H1 (cell line): ENCODE results near the gene TLR2. TPM values are rescaled to one million over a fixed set of nuclear protein-coding genes. Genes with fewer than 3 reads are reported as not detected.

Source experiments
- CTCF ChIA-PET: fragments of 300-600 bp; sonication (Branson Sonifier 250); formaldehyde crosslinking; loops from one replicate; lab custom pipeline; 2021; ENCODE audit not compliant: partially characterized antibody; lab: Charles Lee
- POLR2A ChIA-PET: fragments of 300-600 bp; sonication (Branson Sonifier 250); formaldehyde crosslinking; loops from one replicate; lab custom pipeline; 2021; ENCODE audit warnings: inconsistent platforms; ENCODE audit not compliant: partially characterized antibody; lab: Charles Lee
- DNase-seq, 2 experiments: peaks; one replicate each; pipeline versions ENCODE4 v3.0.0 to v3.0.0-alpha.2; 2010 to 2022; ENCODE audit warnings: low spot score in 2 of 2, low read depth in 1 of 2, mixed read lengths in 1 of 2
- FAIRE-seq: peaks from 2 replicates; lab custom pipeline; 2011; peaks lifted over from hg19 to GRCh38; lab: Jason Lieb, UNC
- H2AFZ ChIP-seq: 2 replicates; pipeline ENCODE4 v1.8.1; 2012; ENCODE audit warnings: low read length, inconsistent platforms
- H2AK5ac ChIP-seq: 2 replicates; pipeline ENCODE4 v1.6.1; 2013; ENCODE audit warnings: low read depth, low read length
- H2BK120ac ChIP-seq: replicated peaks from 2 replicates; pipeline ENCODE3; 2013; ENCODE audit warnings: low read depth, low read length, inconsistent platforms
- H2BK12ac ChIP-seq: 2 replicates; pipeline ENCODE4 v1.6.1; 2013; ENCODE audit warnings: low read depth, low read length
- H2BK15ac ChIP-seq: 2 replicates; pipeline ENCODE4 v1.6.1; 2013; ENCODE audit warnings: low read length
- H2BK20ac ChIP-seq: 2 replicates; pipeline ENCODE4 v1.6.1; 2013; ENCODE audit warnings: low read length
- H2BK5ac ChIP-seq: 2 replicates; pipeline ENCODE4 v1.6.1; 2013; ENCODE audit warnings: low read depth, low read length
- H3K14ac ChIP-seq: 2 replicates; pipeline ENCODE4 v1.6.1; 2013; ENCODE audit warnings: inconsistent platforms; ENCODE audit not compliant: insufficient read length
- H3K18ac ChIP-seq: 2 replicates; pipeline ENCODE4 v1.6.1; 2013; ENCODE audit warnings: low read length; ENCODE audit errors: extremely low read depth
- H3K23ac ChIP-seq: 2 replicates; pipeline ENCODE4 v1.6.1; 2013; ENCODE audit warnings: inconsistent platforms; ENCODE audit not compliant: insufficient read length
- H3K23me2 ChIP-seq: 2 replicates; pipeline ENCODE4 v1.6.1; 2013; ENCODE audit warnings: low read depth, low read length
- H3K27ac ChIP-seq: 2 replicates; pipeline ENCODE4 v1.6.1; 2011; ENCODE audit warnings: low read depth, low read length, inconsistent platforms
- H3K27me3 ChIP-seq, 4 experiments: replicated peaks in 1 of 4; 1 replicate in 1 of 4; 2 replicates in 3 of 4; pipeline versions ENCODE4 v1.6.1 to v1.8.1; 2011 to 2013; ENCODE audit warnings: low read length in 3 of 4, mild to moderate bottlenecking in 3 of 4, inconsistent platforms in 2 of 4, mixed read lengths in 2 of 4, moderate library complexity in 1 of 4; ENCODE audit not compliant: control insufficient read depth in 3 of 4, insufficient read depth in 3 of 4; ENCODE audit errors: extremely low read depth in 1 of 4
- H3K36me3 ChIP-seq, 4 experiments: 2 replicates each; pipeline versions ENCODE4 v1.6.1 to v1.8.1; 2011 to 2013; ENCODE audit warnings: mild to moderate bottlenecking in 4 of 4, low read length in 3 of 4, moderate library complexity in 2 of 4, control low read depth in 1 of 4, inconsistent platforms in 1 of 4; ENCODE audit not compliant: insufficient read depth in 4 of 4, control insufficient read depth in 2 of 4
- H3K4ac ChIP-seq: replicated peaks from 2 replicates; pipeline ENCODE3; 2013; ENCODE audit warnings: low read length, low read depth, mixed read lengths, inconsistent platforms; ENCODE audit not compliant: insufficient read length
- H3K4me1 ChIP-seq, 4 experiments: replicated peaks in 1 of 4; 1 replicate in 1 of 4; 2 replicates in 3 of 4; pipeline versions ENCODE4 v1.6.1 to v1.8.1; 2011 to 2013; ENCODE audit warnings: low read length in 3 of 4, inconsistent platforms in 2 of 4, mixed read lengths in 1 of 4; ENCODE audit not compliant: insufficient read depth in 4 of 4, control insufficient read depth in 3 of 4
- H3K4me2 ChIP-seq, 2 experiments: 2 replicates each; pipeline versions ENCODE4 v1.6.1 to v1.8.1; 2011 to 2013; ENCODE audit warnings: low read depth in 2 of 2, low read length in 2 of 2, control low read depth in 1 of 2, inconsistent platforms in 1 of 2, mild to moderate bottlenecking in 1 of 2; ENCODE audit not compliant: insufficient read depth in 1 of 2
- H3K4me3 ChIP-seq, 4 experiments: fragments of 200-600, 300-600 bp in 1 of 4; sonication (generic), shearing (Covaris generic), sonication (Bioruptor Twin) in 1 of 4; 2 replicates each; pipeline versions ENCODE4 v1.5.1 to v1.8.1; 2011 to 2016; ENCODE audit warnings: low read length in 4 of 4, low read depth in 3 of 4, control low read depth in 2 of 4, inconsistent platforms in 2 of 4, mild to moderate bottlenecking in 2 of 4, mixed read lengths in 1 of 4, moderate library complexity in 1 of 4; ENCODE audit not compliant: insufficient read depth in 2 of 4; ENCODE audit errors: extremely low read depth in 1 of 4
- H3K56ac ChIP-seq: replicated peaks from 2 replicates; pipeline ENCODE3; 2013; ENCODE audit warnings: low read depth, mild to moderate bottlenecking, mixed read lengths, low read length, inconsistent platforms; ENCODE audit not compliant: insufficient read length
- H3K79me1 ChIP-seq: 2 replicates; pipeline ENCODE4 v1.6.1; 2013; ENCODE audit warnings: low read depth, low read length, control low read depth
- H3K79me2 ChIP-seq, 2 experiments: 2 replicates each; pipeline versions ENCODE4 v1.6.1 to v1.8.1; 2012 to 2013; ENCODE audit warnings: low read length in 2 of 2, mild to moderate bottlenecking in 2 of 2, inconsistent platforms in 1 of 2; ENCODE audit not compliant: insufficient read depth in 2 of 2, control insufficient read depth in 1 of 2
- H3K9ac ChIP-seq, 4 experiments: replicated peaks in 1 of 4; 1 replicate in 1 of 4; 2 replicates in 3 of 4; pipeline versions ENCODE4 v1.6.1 to v1.8.1; 2011 to 2013; ENCODE audit warnings: low read depth in 3 of 4, low read length in 3 of 4, control low read depth in 2 of 4, mild to moderate bottlenecking in 2 of 4, moderate library complexity in 2 of 4, inconsistent platforms in 1 of 4; ENCODE audit errors: extremely low read depth in 1 of 4
- H3K9me3 ChIP-seq, 2 experiments: 2 replicates each; pipeline versions ENCODE4 v1.6.1 to v1.8.1; 2012 to 2013; ENCODE audit warnings: mild to moderate bottlenecking in 2 of 2, moderate library complexity in 2 of 2, control low read depth in 1 of 2, inconsistent platforms in 1 of 2, low read depth in 1 of 2, low read length in 1 of 2, mixed read lengths in 1 of 2; ENCODE audit not compliant: insufficient read depth in 2 of 2
- H4K20me1 ChIP-seq, 2 experiments: replicated peaks in 1 of 2; 2 replicates each; pipeline versions ENCODE3 to v1.8.1; 2011 to 2013; ENCODE audit warnings: inconsistent platforms in 2 of 2, low read length in 2 of 2, mild to moderate bottlenecking in 1 of 2; ENCODE audit not compliant: insufficient read depth in 2 of 2, control insufficient read depth in 1 of 2
- H4K5ac ChIP-seq: 2 replicates; pipeline ENCODE4 v1.6.1; 2013; ENCODE audit warnings: low read length, low read depth, mixed read lengths, inconsistent platforms; ENCODE audit not compliant: insufficient read length
- H4K8ac ChIP-seq: 2 replicates; pipeline ENCODE4 v1.8.0; 2013; ENCODE audit warnings: mild to moderate bottlenecking, moderate library complexity, low read length, inconsistent platforms; ENCODE audit not compliant: insufficient read depth; ENCODE audit errors: extremely low read depth
- H4K91ac ChIP-seq: replicated peaks from 2 replicates; pipeline ENCODE3; 2013; ENCODE audit warnings: low read length, mixed read lengths, inconsistent platforms; ENCODE audit not compliant: insufficient read length
- BCL11A ChIP-seq, 2 experiments: IDR thresholded peaks; one replicate each; pipeline ENCODE4 v1.6.1; 2011; ENCODE audit warnings: low read depth in 2 of 2, low read length in 2 of 2, mild to moderate bottlenecking in 2 of 2
- CBX8 ChIP-seq: fragments of 300-800, 300-1000 bp; sonication (generic); IDR thresholded peaks from 2 replicates; pipeline ENCODE4 v1.7.1; 2016; ENCODE audit warnings: low read depth, low read length, borderline replicate concordance
- CEBPB ChIP-seq: IDR thresholded peaks from 2 replicates; pipeline ENCODE4 v1.6.1; 2012; ENCODE audit warnings: low read depth, low read length
- HDAC2 ChIP-seq, 2 experiments: fragments of 300-600 bp in 1 of 2; sonication (generic) in 1 of 2; IDR thresholded peaks; 2 replicates each; pipeline ENCODE4 v1.6.1; 2011 to 2012; ENCODE audit warnings: low read depth in 2 of 2, low read length in 2 of 2, mild to moderate bottlenecking in 2 of 2, moderate library complexity in 2 of 2, borderline replicate concordance in 1 of 2, inconsistent platforms in 1 of 2
- SP2 ChIP-seq: IDR thresholded peaks from 2 replicates; pipeline ENCODE4 v1.6.1; 2012; ENCODE audit warnings: mild to moderate bottlenecking, low read length, inconsistent platforms
- SP4 ChIP-seq: IDR thresholded peaks from 2 replicates; pipeline ENCODE4 v1.6.1; 2012; ENCODE audit warnings: low read length, inconsistent platforms
- WGBS, 2 experiments: shearing (Covaris generic) in 1 of 2; methylation state at CpG; one replicate each; pipeline versions ENCODE4 v1.1.6 to v1.1.7; 2013 to 2015; ENCODE audit warnings: low lambda C conversion rate in 2 of 2, mixed read lengths in 2 of 2, inconsistent platforms in 1 of 2, low coverage in 1 of 2, missing lambda C conversion rate in 1 of 2; ENCODE audit not compliant: insufficient replicate concordance in 2 of 2, insufficient coverage in 1 of 2, insufficient read length in 1 of 2; ENCODE audit errors: extremely low coverage in 1 of 2, missing lambda C conversion rate in 1 of 2; 5-methylcytosine and 5-hydroxymethylcytosine counted together
- polyA plus RNA-seq, 7 experiments: library from polyadenylated mRNA; depleted of rRNA in 3 of 7; stranded (reverse) in 5 of 7; unstranded in 2 of 7; fragments of >200 nt in 5 of 7; fragments of 200-250 nt in 2 of 7; gene quantifications; 1 replicate in 5 of 7; 2 replicates in 1 of 7; 4 replicates in 1 of 7; pipeline versions ENCODE4 v1.2.1 to v1.2.3, GENCODE V29; 2011 to 2013; ENCODE audit warnings: missing spikeins in 2 of 7, mixed read lengths in 2 of 7
- total RNA-seq: library from RNA; stranded (reverse); fragmentation: NEBNext Ultra II Directional; extraction: Animal tissue kit (Norgen Biotek cat#: 25700); gene quantifications from 2 replicates; pipeline ENCODE4 v1.2.1, GENCODE V29; 2021

The TLR2 gene
- total and polyA plus RNA-seq, 2 of the 8 experiments (the other 6 are each of a cell fraction or from before 2014, with no cell fraction given): 1.3 TPM

DNA sequence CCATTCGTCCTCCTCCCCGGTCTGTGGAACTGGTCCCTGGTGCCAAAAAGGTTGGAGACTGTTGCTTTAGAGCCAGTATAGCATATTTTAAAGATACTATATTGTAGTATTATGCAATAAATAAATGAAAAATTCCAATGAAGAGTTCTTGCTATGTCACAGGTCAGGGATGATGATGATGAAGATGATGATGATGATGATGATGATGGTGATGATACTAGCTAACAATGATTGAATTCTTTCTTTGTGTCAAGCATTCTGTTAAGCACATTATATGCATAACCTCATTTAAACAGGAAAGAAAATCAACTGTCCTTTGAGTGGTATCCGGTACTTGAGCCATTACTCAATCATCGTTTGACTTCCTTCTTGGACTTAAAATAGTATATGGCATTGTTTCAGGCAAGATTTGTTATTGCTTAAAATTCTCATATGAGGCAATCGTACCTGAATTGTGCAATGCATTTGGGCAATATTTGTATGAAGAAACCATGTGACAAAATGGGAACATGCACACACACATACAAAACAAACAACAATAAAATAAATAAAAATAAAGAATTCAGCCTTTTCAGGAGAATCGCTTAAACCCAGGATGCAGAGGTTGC, 22.8 kb upstream of the TLR2 start:
- ChIA-PET POLR2A (no interaction called here), CTCF (interaction anchor here (5.4 kb wide), 1 partner anchor 12 kb away, joined by 18 read pairs; no protein-coding TSS in a partner anchor)
- Histone ChIP-seq H3K23ac (no peak overlapping the region), H2BK20ac (no peak overlapping the region), H2BK120ac (no peak overlapping the region), H3K4me3 (no peak overlapping the region), H4K5ac (no peak overlapping the region), H3K27me3 (no peaks in the 10 kb centered on the region), H2BK12ac (no peak overlapping the region), H3K56ac (no peak overlapping the region), H3K4me1 (no peaks in the 10 kb centered on the region), H3K23me2 (peaks cover 10% of the 10 kb centered on the region; the same call in 1 of the 2 replicates), H2AK5ac (no peak overlapping the region), H2BK5ac (no peak overlapping the region), H3K36me3 (no peaks in the 10 kb centered on the region), H4K8ac (no peak overlapping the region), H3K27ac (no peak overlapping the region), H3K4me2 (no peak overlapping the region), H3K18ac (no peak overlapping the region), H3K79me1 (no peaks in the 10 kb centered on the region), H4K20me1 (peaks cover 0 to 6% of the 10 kb centered on the region in 2 experiments), H3K14ac (no peak overlapping the region), H2BK15ac (no peak overlapping the region), H3K4ac (no peak overlapping the region), H3K9me3 (peaks cover 3 to 9% of the 10 kb centered on the region in 2 experiments; a peak in 2 of 4 replicates), H3K9ac (no peak overlapping the region), H4K91ac (no peak overlapping the region), H2AFZ (no peak overlapping the region), H3K79me2 (no peaks in the 10 kb centered on the region)
- FAIRE-seq: no peak
- TF ChIP-seq CBX8: no peak
- TF ChIP-seq BCL11A (IDR thresholded peaks at IDR 0.05; ENCODE audit: low read depth in 2 of 2, low read length in 2 of 2): no peak
- TF ChIP-seq SP2: no peak
- no peak for TF ChIP-seq CEBPB
- no peak for TF ChIP-seq SP4
- no peak for TF ChIP-seq HDAC2 (IDR thresholded peaks at IDR 0.05; ENCODE audit: borderline replicate concordance in 1 of 2, low read depth in 2 of 2, low read length in 2 of 2)
- WGBS, 2 experiments: 92% methylated on average over 6 of the region's 6 CpGs; no CpG with 5 or more reads in 1 of the 2 experiments
- DNase-seq: no peak
